H9 (cell line): ENCODE measurements around the gene SLC9A4. TPM values are rescaled to one million over a fixed set of nuclear protein-coding genes. Genes with fewer than 3 reads are reported as not detected.

ENCODE experiments used
- DNase-seq: peaks from one replicate; pipeline ENCODE4 v3.0.0-alpha.2; 2017
- H2AFZ ChIP-seq: one replicate; pipeline ENCODE4 v1.6.1; 2013; ENCODE audit warnings: mild to moderate bottlenecking, low read length, control low read depth, moderate library complexity
- H2AK5ac ChIP-seq: 2 replicates; pipeline ENCODE4 v1.6.1; 2013; ENCODE audit warnings: low read length, control low read depth, mixed read lengths; ENCODE audit not compliant: insufficient read length
- H2BK120ac ChIP-seq: one replicate; pipeline ENCODE4 v1.6.1; 2013; ENCODE audit warnings: low read depth, mild to moderate bottlenecking, low read length, control low read depth, inconsistent platforms; ENCODE audit not compliant: poor library complexity, severe bottlenecking
- H2BK12ac ChIP-seq: 2 replicates; pipeline ENCODE4 v1.6.1; 2013; ENCODE audit warnings: low read length, control low read depth, mixed read lengths, low read depth; ENCODE audit not compliant: insufficient read length
- H2BK15ac ChIP-seq: 2 replicates; pipeline ENCODE4 v1.6.1; 2013; ENCODE audit warnings: low read depth, low read length, control low read depth
- H2BK20ac ChIP-seq: one replicate; pipeline ENCODE4 v1.6.1; 2013; ENCODE audit warnings: low read depth, mild to moderate bottlenecking, low read length, control low read depth, inconsistent platforms; ENCODE audit not compliant: poor library complexity, severe bottlenecking
- H2BK5ac ChIP-seq: 2 replicates; pipeline ENCODE4 v1.6.1; 2013; ENCODE audit warnings: low read length, control low read depth, mixed read lengths; ENCODE audit not compliant: insufficient read length
- H3K14ac ChIP-seq: 2 replicates; pipeline ENCODE4 v1.6.1; 2013; ENCODE audit warnings: low read length, control low read depth; ENCODE audit not compliant: insufficient read depth
- H3K18ac ChIP-seq: 2 replicates; pipeline ENCODE4 v1.6.1; 2013; ENCODE audit warnings: low read depth, mild to moderate bottlenecking, mixed read lengths, low read length, control low read depth; ENCODE audit not compliant: insufficient read length
- H3K23ac ChIP-seq: 2 replicates; pipeline ENCODE4 v1.6.1; 2013; ENCODE audit warnings: low read length, control low read depth, mixed read lengths, low read depth; ENCODE audit not compliant: insufficient read length
- H3K23me2 ChIP-seq: 2 replicates; pipeline ENCODE4 v1.6.1; 2013; ENCODE audit warnings: low read depth, mild to moderate bottlenecking, mixed read lengths, low read length, control low read depth; ENCODE audit not compliant: insufficient read length, poor library complexity, severe bottlenecking
- H3K27ac ChIP-seq: 2 replicates; pipeline ENCODE4 v1.5.1; 2013; ENCODE audit warnings: low read length, control low read depth, mixed read lengths, low read depth; ENCODE audit not compliant: insufficient read length
- H3K27me3 ChIP-seq: 2 replicates; pipeline ENCODE4 v1.6.1; 2013; ENCODE audit warnings: low read length, control low read depth, inconsistent platforms; ENCODE audit not compliant: insufficient read depth
- H3K4ac ChIP-seq: 2 replicates; pipeline ENCODE4 v1.6.1; 2013; ENCODE audit warnings: low read depth, mild to moderate bottlenecking, control low read depth, inconsistent platforms, low read length, moderate library complexity
- H3K4me1 ChIP-seq: 2 replicates; pipeline ENCODE4 v1.6.1; 2013; ENCODE audit warnings: low read length, control low read depth, inconsistent platforms; ENCODE audit not compliant: insufficient read depth
- H3K4me2 ChIP-seq: 2 replicates; pipeline ENCODE4 v1.6.1; 2013; ENCODE audit warnings: low read length, control low read depth, mixed read lengths; ENCODE audit not compliant: insufficient read length, insufficient read depth
- H3K56ac ChIP-seq: 2 replicates; pipeline ENCODE4 v1.6.1; 2013; ENCODE audit warnings: low read depth, mild to moderate bottlenecking, mixed read lengths, low read length, control low read depth; ENCODE audit not compliant: insufficient read length
- H3K79me1 ChIP-seq: 2 replicates; pipeline ENCODE4 v1.6.1; 2013; ENCODE audit warnings: low read depth, mild to moderate bottlenecking, moderate library complexity, low read length, control low read depth, inconsistent platforms; ENCODE audit not compliant: insufficient read depth, poor library complexity, severe bottlenecking
- H3K79me2 ChIP-seq: 2 replicates; pipeline ENCODE4 v1.6.1; 2013; ENCODE audit warnings: low read length, control low read depth, inconsistent platforms; ENCODE audit not compliant: insufficient read depth
- H3K9ac ChIP-seq: 2 replicates; pipeline ENCODE4 v1.6.1; 2013; ENCODE audit warnings: low read length, control low read depth, mixed read lengths; ENCODE audit not compliant: insufficient read length; ENCODE audit errors: extremely low read depth
- H3K9me3 ChIP-seq: one replicate; pipeline ENCODE4 v1.6.1; 2013; ENCODE audit warnings: low read depth, low read length, inconsistent platforms; ENCODE audit not compliant: control insufficient read depth
- H3T11ph ChIP-seq: one replicate; pipeline ENCODE4 v1.6.1; 2013; ENCODE audit warnings: mild to moderate bottlenecking, low read length, control low read depth, inconsistent platforms
- H4K20me1 ChIP-seq: one replicate; pipeline ENCODE4 v1.6.1; 2013; ENCODE audit not compliant: control insufficient read depth, insufficient read length, insufficient read depth
- H4K5ac ChIP-seq: 2 replicates; pipeline ENCODE4 v1.6.1; 2013; ENCODE audit warnings: low read depth, mild to moderate bottlenecking, mixed read lengths, low read length, control low read depth; ENCODE audit not compliant: insufficient read length
- H4K8ac ChIP-seq: replicated peaks from 2 replicates; pipeline ENCODE4 v1.6.1; 2013; ENCODE audit warnings: low read length, control low read depth, mixed read lengths, low read depth; ENCODE audit not compliant: insufficient read length
- H4K91ac ChIP-seq: 2 replicates; pipeline ENCODE4 v1.6.1; 2013; ENCODE audit warnings: low read depth, mild to moderate bottlenecking, moderate library complexity, mixed read lengths, low read length, control low read depth; ENCODE audit not compliant: insufficient read length
- H3K27ac Mint-ChIP-seq, 3 experiments: 2 replicates in 2 of 3; 3 replicates in 1 of 3; pipeline ENCODE4 v1.8.0; 2020 to 2021; ENCODE audit warnings: mixed read lengths in 3 of 3, mild to moderate bottlenecking in 1 of 3, moderate library complexity in 1 of 3
- H3K27me3 Mint-ChIP-seq: 2 replicates; pipeline ENCODE4 v1.8.0; 2021; ENCODE audit warnings: low read depth, mild to moderate bottlenecking, moderate library complexity, mixed read lengths
- H3K36me3 Mint-ChIP-seq, 3 experiments: 2 replicates in 2 of 3; 3 replicates in 1 of 3; pipeline ENCODE4 v1.8.0; 2020 to 2021; ENCODE audit warnings: low read depth in 3 of 3, mixed read lengths in 3 of 3; ENCODE audit not compliant: insufficient read depth in 1 of 3
- H3K4me1 Mint-ChIP-seq, 2 experiments: 2 replicates each; pipeline ENCODE4 v1.8.0; 2020; ENCODE audit warnings: mixed read lengths in 2 of 2
- H3K4me3 Mint-ChIP-seq, 2 experiments: 2 replicates in 1 of 2; 3 replicates in 1 of 2; pipeline ENCODE4 v1.8.0; 2020 to 2021; ENCODE audit warnings: mild to moderate bottlenecking in 2 of 2, mixed read lengths in 2 of 2, moderate library complexity in 1 of 2
- H3K9me3 Mint-ChIP-seq, 2 experiments: 2 replicates in 1 of 2; 3 replicates in 1 of 2; pipeline ENCODE4 v1.8.0; 2020; ENCODE audit warnings: mild to moderate bottlenecking in 2 of 2, mixed read lengths in 2 of 2, moderate library complexity in 1 of 2
- CTCF ChIP-seq: fragments of 200-600 bp; sonication (generic); conservative IDR thresholded peaks from 3 replicates; pipeline ENCODE4 v1.8.0; 2021; ENCODE audit warnings: antibody characterized with exemption, mild to moderate bottlenecking
- WGBS: extraction: QIAGEN DNeasy Blood & Tissue Kit; methylation state at CpG from one replicate; pipeline ENCODE4 v1.1.7; 2013; ENCODE audit warnings: missing lambda C conversion rate, low lambda C conversion rate, mixed read lengths; ENCODE audit not compliant: insufficient read length; ENCODE audit errors: extremely low coverage; 5-methylcytosine and 5-hydroxymethylcytosine counted together
- total RNA-seq: library from RNA; stranded (reverse); gene quantifications from 2 replicates; pipeline ENCODE4 v1.2.1, GENCODE V29; 2021

The SLC9A4 gene
- total RNA-seq, 1 experiment from 2014 or later: not detected

- Histone ChIP-seq H3K4me2 (no peak overlapping the region), H3T11ph (no peak overlapping the region), H2BK5ac (no peak overlapping the region), H3K18ac (no peak overlapping the region), H3K23me2 (no peaks in the 10 kb centered on the region), H2AFZ (no peak overlapping the region), H3K9ac (no peak overlapping the region), H2AK5ac (no peak overlapping the region), H4K5ac (no peak overlapping the region), H2BK20ac (no peak overlapping the region), H3K4ac (no peak overlapping the region), H3K4me1 (peaks cover 8% of the 10 kb centered on the region; the same call in 1 of the 2 replicates), H3K79me1 (no peaks in the 10 kb centered on the region), H3K14ac (no peak overlapping the region), H3K27ac (no peak overlapping the region), H2BK12ac (no peak overlapping the region), H3K79me2 (no peaks in the 10 kb centered on the region), H2BK15ac (no peak overlapping the region), H3K56ac (no peak overlapping the region), H4K20me1 (no peaks in the 10 kb centered on the region), H2BK120ac (no peak overlapping the region), H3K27me3 (no peaks in the 10 kb centered on the region), H3K23ac (no peak overlapping the region), H3K9me3 (no peaks in the 10 kb centered on the region), H4K8ac (no peak overlapping the region), H4K91ac (no peak overlapping the region)
- peaks cover 8 to 9% of the 10 kb centered on the region in 2 experiments; a peak in 4 of 5 replicates for H3K9me3 Mint-ChIP-seq
- no peak for TF ChIP-seq CTCF
- H3K27me3 Mint-ChIP-seq: peaks cover 3% of the 10 kb centered on the region; the same call in 1 of the 2 replicates
- DNase-seq: no peak
- H3K27ac Mint-ChIP-seq: no peak overlapping the region; a peak in 1 of 7 replicates
- peaks cover 16 to 25% of the 10 kb centered on the region in 2 experiments for H3K4me1 Mint-ChIP-seq
- H3K4me3 Mint-ChIP-seq: no peak overlapping the region
- WGBS: no CpG with 5 or more reads among the region's 8 CpGs
- peaks cover 0 to 9% (median 3%) of the 10 kb centered on the region in 3 experiments; a peak in 4 of 7 replicates for H3K36me3 Mint-ChIP-seq
Measured at GRCh38 chr2:102487761-102488462, 14.9 kb downstream of the SLC9A4 start.
